Activated B cell treated with CpG ODN at 0.5 μM for 24 hours (primary cell): ENCODE results near the gene NANP. TPM values are rescaled to one million over a fixed set of nuclear protein-coding genes. Genes with fewer than 3 reads are reported as not detected.

ENCODE experiments used
- ATAC-seq: fragments of 200-7000 bp; cut with Tn5 transposase; one replicate; pipeline ENCODE4 v1.10.0; 2021; ENCODE audit warnings: low read depth, mild to moderate bottlenecking, moderate library complexity
- CTCF ChIA-PET: fragments of 350-600 bp; sonication (Branson Sonifier 250); formaldehyde crosslinking; loops from one replicate; lab custom pipeline; 2021; ENCODE audit warnings: antibody characterized with exemption; lab: Charles Lee
- POLR2A ChIA-PET: fragments of 350-600 bp; sonication (Branson Sonifier 250); formaldehyde crosslinking; loops from one replicate; lab custom pipeline; 2021; ENCODE audit warnings: antibody characterized with exemption; lab: Charles Lee
- DNase-seq: peaks from one replicate; pipeline ENCODE4 v3.0.0; 2022
- H3K27ac Mint-ChIP-seq: one replicate; pipeline ENCODE4 v1.8.0; 2020; ENCODE audit warnings: mixed read lengths
- H3K27me3 Mint-ChIP-seq: one replicate; pipeline ENCODE4 v1.8.0; 2021; ENCODE audit warnings: mixed read lengths
- H3K36me3 Mint-ChIP-seq: one replicate; pipeline ENCODE4 v1.8.0; 2021; ENCODE audit warnings: low read depth, mixed read lengths
- H3K4me1 Mint-ChIP-seq: one replicate; pipeline ENCODE4 v1.8.0; 2021; ENCODE audit warnings: mixed read lengths
- H3K4me3 Mint-ChIP-seq: one replicate; pipeline ENCODE4 v1.8.0; 2020; ENCODE audit warnings: mild to moderate bottlenecking, mixed read lengths
- H3K9me3 Mint-ChIP-seq: one replicate; pipeline ENCODE4 v1.8.0; 2020; ENCODE audit warnings: mixed read lengths
- intact Hi-C: fragments of 100-400 bp; cut with micrococcal nuclease; formaldehyde crosslinking; loops from one replicate; pipeline ENCODE4 v1.15.1; 2024
- total RNA-seq: library from RNA; stranded (reverse); gene quantifications from 2 replicates; pipeline ENCODE4 v1.2.3, GENCODE V29; 2022
- TF ChIP-seq, protein P1 (sequence below): fragments of 200-600 bp; IDR thresholded peaks from one replicate; pipeline ENCODE4 v1.8.0; 2022; ENCODE audit warnings: antibody characterized with exemption, mild to moderate bottlenecking

Gene NANP
- total RNA-seq, 1 donor from 2014 or later = 2.7 TPM

DNA sequence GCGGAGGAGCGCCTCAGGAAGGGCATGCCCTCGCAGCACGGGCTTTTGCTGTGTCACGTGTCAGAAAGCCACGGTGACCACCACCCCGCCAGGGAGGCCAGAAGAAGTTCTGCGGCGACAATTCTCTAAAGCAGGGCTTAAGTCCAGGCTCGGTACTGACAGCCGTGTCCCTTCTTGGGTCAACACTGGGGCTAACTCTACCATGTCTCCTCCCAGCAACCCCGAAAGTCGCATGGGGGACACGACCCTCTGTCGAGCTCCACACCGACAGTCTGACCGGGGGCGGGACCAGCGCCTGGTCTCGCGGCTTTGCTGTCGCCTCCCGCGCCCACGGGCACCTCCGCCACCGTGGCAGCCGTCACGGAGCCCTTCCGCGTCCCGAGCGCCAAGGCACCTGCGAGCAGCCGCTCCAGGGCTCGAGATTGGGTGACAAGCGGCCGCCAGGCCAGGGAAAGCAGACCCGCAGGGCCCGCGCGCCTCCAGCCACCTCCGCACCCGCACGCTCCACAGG, 534 bp downstream of the NANP start:
- intact Hi-C loops = loop anchor here (1.0 to 5.0 kb wide), 4 partner anchors 305 to 565 kb away; partner anchors contain the start of genes ACSS1 and ENTPD6
- H3K27me3 Mint-ChIP-seq = no peaks in the 10 kb centered on the region
- no peak for ATAC-seq
- H3K27ac Mint-ChIP-seq = peak overlapping the region; percentile 92
- peaks cover 9% of the 10 kb centered on the region for H3K36me3 Mint-ChIP-seq
- TF ChIP-seq, protein P1, sequence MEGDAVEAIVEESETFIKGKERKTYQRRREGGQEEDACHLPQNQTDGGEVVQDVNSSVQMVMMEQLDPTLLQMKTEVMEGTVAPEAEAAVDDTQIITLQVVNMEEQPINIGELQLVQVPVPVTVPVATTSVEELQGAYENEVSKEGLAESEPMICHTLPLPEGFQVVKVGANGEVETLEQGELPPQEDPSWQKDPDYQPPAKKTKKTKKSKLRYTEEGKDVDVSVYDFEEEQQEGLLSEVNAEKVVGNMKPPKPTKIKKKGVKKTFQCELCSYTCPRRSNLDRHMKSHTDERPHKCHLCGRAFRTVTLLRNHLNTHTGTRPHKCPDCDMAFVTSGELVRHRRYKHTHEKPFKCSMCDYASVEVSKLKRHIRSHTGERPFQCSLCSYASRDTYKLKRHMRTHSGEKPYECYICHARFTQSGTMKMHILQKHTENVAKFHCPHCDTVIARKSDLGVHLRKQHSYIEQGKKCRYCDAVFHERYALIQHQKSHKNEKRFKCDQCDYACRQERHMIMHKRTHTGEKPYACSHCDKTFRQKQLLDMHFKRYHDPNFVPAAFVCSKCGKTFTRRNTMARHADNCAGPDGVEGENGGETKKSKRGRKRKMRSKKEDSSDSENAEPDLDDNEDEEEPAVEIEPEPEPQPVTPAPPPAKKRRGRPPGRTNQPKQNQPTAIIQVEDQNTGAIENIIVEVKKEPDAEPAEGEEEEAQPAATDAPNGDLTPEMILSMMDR = no peak
- no peak for DNase-seq
- H3K4me3 Mint-ChIP-seq = peak overlapping the region; percentile 92
- H3K4me1 Mint-ChIP-seq = peaks cover 25% of the 10 kb centered on the region
- ChIA-PET POLR2A (interaction anchor here (0.9 kb wide), 1 partner anchor 216 kb away, joined by 3 read pairs; the partner anchor contains the start of gene GINS1), CTCF (no interaction called here)
- H3K9me3 Mint-ChIP-seq = no peaks in the 10 kb centered on the region

GRCh38 chr20:25622450-25623224, 1.2 kb downstream of the NANP start:
- intact Hi-C loops = loop anchor here (1.0 to 5.0 kb wide), 4 partner anchors 304 to 564 kb away; partner anchors contain the start of genes ACSS1 and ENTPD6
- no peak for DNase-seq
- TF ChIP-seq, protein P1 = no peak
- ChIA-PET POLR2A (interaction anchor here (0.9 kb wide), 1 partner anchor 216 kb away, joined by 3 read pairs; the partner anchor contains the start of gene GINS1), CTCF (no interaction called here)
- Mint-ChIP-seq H3K4me3 (peak overlapping the region; percentile 92), H3K9me3 (no peaks in the 10 kb centered on the region), H3K27ac (peak overlapping the region; percentile 67), H3K27me3 (no peaks in the 10 kb centered on the region), H3K36me3 (peaks cover 9% of the 10 kb centered on the region), H3K4me1 (peaks cover 25% of the 10 kb centered on the region)
- no peak for ATAC-seq

DNA sequence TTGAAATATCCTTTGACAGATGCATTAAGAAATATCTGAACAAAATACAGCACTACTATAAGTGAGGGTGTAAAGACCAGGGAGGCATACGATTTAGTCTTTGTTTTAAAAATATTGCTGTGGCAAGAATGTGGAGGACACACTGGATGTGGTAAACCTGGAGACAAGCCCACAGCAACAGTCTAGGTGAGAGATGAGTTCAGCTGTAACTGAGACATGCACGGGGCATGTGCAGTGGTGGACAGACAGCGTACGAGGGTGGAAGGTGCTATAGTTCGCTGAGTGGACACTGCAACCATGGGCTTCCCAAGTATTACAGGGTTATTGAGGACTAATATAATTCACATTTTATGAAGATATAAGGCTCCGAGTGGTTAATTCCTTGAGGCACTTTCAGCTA, 1.8 kb downstream of the NANP start:
- ATAC-seq = no peak
- TF ChIP-seq, protein P1 = no peak
- Mint-ChIP-seq H3K27ac (no peak overlapping the region), H3K36me3 (peaks cover 9% of the 10 kb centered on the region), H3K9me3 (no peaks in the 10 kb centered on the region), H3K27me3 (no peaks in the 10 kb centered on the region), H3K4me3 (peak overlapping the region; percentile 92), H3K4me1 (peaks cover 25% of the 10 kb centered on the region)
- ChIA-PET CTCF (no interaction called here), POLR2A (no interaction called here)
- DNase-seq = no peak
- intact Hi-C loops = loop anchor here (5.0 kb wide), 2 partner anchors 330 to 425 kb away; partner anchors contain the start of gene ENTPD6

- Mint-ChIP-seq H3K27me3 (no peaks in the 10 kb centered on the region), H3K4me1 (peaks cover 24% of the 10 kb centered on the region), H3K27ac (no peak overlapping the region), H3K9me3 (no peaks in the 10 kb centered on the region), H3K36me3 (peaks cover 15% of the 10 kb centered on the region), H3K4me3 (no peak overlapping the region)
- CTCF ChIA-PET = no interaction called here
- TF ChIP-seq, protein P1 = no peak
- POLR2A ChIA-PET = no interaction called here
- intact Hi-C loops = no loop called here
- ATAC-seq = no peak
- DNase-seq = no peak
Observed at GRCh38 chr20:25619514-25619913, 4.3 kb downstream of the NANP start.

DNA sequence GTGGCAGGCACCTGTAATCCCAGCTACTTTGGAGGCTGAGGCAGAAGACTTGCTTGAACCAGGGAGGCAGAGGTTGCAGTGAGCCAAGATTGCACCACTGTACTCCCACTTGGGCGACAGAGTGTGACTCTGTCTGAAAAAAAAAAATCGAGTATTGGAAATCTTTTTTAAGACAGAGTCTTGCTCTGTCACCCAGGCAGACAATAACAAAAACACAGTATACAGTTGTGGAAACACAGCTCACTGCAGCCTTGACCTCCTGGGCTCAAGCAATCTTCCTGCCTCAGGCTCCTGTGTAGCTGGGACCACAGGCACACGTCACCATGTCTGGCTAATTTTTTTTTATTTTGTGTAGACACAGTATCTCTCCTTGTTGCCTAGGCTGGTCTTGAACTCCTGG, 15.0 kb downstream of the NANP start:
- ChIA-PET POLR2A (no interaction called here), CTCF (no interaction called here)
- Mint-ChIP-seq H3K4me1 (peaks cover 2% of the 10 kb centered on the region), H3K36me3 (peaks cover 3% of the 10 kb centered on the region), H3K27me3 (no peaks in the 10 kb centered on the region), H3K4me3 (no peak overlapping the region), H3K9me3 (no peaks in the 10 kb centered on the region), H3K27ac (no peak overlapping the region)
- TF ChIP-seq, protein P1 = no peak
- no peak for ATAC-seq
- DNase-seq = no peak
- intact Hi-C loops = no loop called here
